ES-I3 (cell line): ENCODE data around the gene ADAMTSL2.

Source experiments
- H3K36me3 ChIP-seq: 2 replicates; pipeline ENCODE4 v1.6.1; 2013; ENCODE audit warnings: mild to moderate bottlenecking, low read length, control low read depth, moderate library complexity; ENCODE audit not compliant: insufficient read depth
- H3K4me1 ChIP-seq: 2 replicates; pipeline ENCODE4 v1.6.1; 2013; ENCODE audit warnings: mild to moderate bottlenecking, control low read depth, low read length; ENCODE audit not compliant: insufficient read depth
- H3K9ac ChIP-seq: 2 replicates; pipeline ENCODE4 v1.6.1; 2013; ENCODE audit warnings: low read depth, mild to moderate bottlenecking, low read length, moderate library complexity
- H3K9me3 ChIP-seq: 2 replicates; pipeline ENCODE4 v1.6.1; 2013; ENCODE audit warnings: mild to moderate bottlenecking, low read length, moderate library complexity; ENCODE audit not compliant: control insufficient read depth, insufficient read depth

Gene ADAMTSL2

GRCh38 chr9:133542002-133542401, 7.5 kb downstream of the ADAMTSL2 start:
- Histone ChIP-seq H3K36me3 (no peaks in the 10 kb centered on the region), H3K9ac (no peak overlapping the region), H3K4me1 (peaks cover 14% of the 10 kb centered on the region; the same call in 1 of the 2 replicates), H3K9me3 (no peaks in the 10 kb centered on the region)

GRCh38 chr9:133543772-133544467, 9.4 kb downstream of the ADAMTSL2 start:
- Histone ChIP-seq H3K36me3 (no peaks in the 10 kb centered on the region), H3K9me3 (no peaks in the 10 kb centered on the region), H3K4me1 (peaks cover 13% of the 10 kb centered on the region; the same call in 1 of the 2 replicates), H3K9ac (no peak overlapping the region)

DNA sequence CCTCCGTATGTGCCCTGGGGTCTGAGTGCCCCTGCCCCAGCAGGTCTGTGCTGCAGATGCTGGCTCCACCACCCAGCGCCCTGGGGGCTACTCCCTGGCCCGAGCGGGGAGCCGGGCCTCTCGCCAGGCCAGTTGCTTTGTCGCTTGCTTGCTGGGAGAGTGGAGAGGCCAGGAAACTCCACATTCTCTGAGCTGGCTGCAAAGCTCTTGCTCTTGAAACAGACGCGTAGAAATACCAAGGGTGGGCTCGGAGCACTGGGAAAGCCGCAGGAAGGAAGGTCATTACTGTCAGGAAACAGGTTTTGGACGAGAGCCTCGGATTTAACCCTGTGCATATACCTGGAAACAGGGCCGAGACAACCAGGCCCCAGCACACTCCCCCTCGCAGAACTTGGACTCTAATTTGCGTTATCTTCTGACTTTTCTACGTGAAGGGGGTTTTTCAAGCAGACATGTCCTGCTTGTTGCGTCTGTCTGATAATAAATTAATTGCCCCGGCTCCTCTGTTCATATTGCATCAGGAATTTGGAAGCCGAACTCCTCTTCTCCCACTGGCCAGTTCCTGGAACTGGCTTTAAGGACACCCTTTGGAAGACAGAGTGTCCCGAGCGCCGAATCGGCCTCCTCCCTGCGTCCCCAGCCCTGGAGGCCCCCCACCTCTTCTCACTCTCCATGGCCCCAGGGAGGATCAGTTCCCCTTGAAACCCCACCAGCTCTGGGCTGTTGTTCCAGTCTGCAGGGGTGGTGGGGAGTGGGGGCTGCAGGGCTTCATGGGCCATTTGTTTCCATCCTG, 11.2 kb downstream of the ADAMTSL2 start:
- H3K9ac ChIP-seq, result no peak overlapping the region
- H3K4me1 ChIP-seq, result no peaks in the 10 kb centered on the region; the same call in 1 of the 2 replicates
- H3K9me3 ChIP-seq, result no peaks in the 10 kb centered on the region
- H3K36me3 ChIP-seq, result no peaks in the 10 kb centered on the region

DNA sequence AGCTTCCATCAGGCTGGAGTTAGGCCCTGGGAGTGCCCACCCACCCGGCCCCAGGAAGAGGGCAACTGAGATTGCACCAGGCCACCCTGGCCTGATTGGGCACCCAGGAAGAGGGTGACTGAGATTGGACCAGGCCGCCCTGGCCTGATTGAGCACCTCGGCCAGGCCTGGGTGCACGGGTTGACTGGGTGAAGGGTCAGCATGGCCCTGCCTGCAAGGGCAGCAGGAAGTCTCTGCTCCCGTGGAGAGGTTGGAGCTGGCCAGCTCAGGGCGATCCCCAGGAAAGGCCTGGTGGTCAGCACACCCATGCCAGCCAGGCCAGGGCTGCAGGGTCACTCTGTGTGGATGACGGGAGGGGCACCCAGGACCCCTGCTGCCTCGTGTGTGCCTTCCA, 11.8 kb downstream of the ADAMTSL2 start:
- Histone ChIP-seq H3K36me3 (no peaks in the 10 kb centered on the region), H3K9me3 (no peaks in the 10 kb centered on the region), H3K4me1 (no peaks in the 10 kb centered on the region; the same call in 1 of the 2 replicates), H3K9ac (no peak overlapping the region)

DNA sequence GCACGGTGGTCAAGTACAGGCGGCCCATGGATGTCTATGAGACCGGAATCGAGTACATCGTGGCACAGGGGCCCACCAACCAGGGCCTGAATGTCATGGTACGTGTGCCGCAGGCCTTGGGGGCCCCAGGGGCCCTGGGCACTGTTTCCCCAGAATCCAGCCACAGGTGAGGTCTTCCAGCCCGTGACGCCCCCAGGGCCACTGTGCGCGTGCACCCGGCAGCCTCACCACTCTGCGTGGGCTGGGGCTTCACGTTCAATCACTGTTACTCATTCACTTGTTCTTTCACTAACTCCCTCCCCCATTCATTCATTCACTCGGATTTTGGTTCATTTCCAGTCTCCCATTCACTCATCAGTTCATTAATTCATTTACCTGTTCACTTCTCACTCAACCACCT, 12.6 kb downstream of the ADAMTSL2 start:
- Histone ChIP-seq H3K9ac (no peak overlapping the region), H3K9me3 (no peaks in the 10 kb centered on the region), H3K4me1 (no peaks in the 10 kb centered on the region; the same call in 1 of the 2 replicates), H3K36me3 (no peaks in the 10 kb centered on the region)

- peaks cover 8% of the 10 kb centered on the region; the same call in 1 of the 2 replicates for H3K4me1 ChIP-seq
- no peak overlapping the region for H3K9ac ChIP-seq
- H3K9me3 ChIP-seq, result no peaks in the 10 kb centered on the region
- no peaks in the 10 kb centered on the region for H3K36me3 ChIP-seq
Measured at GRCh38 chr9:133551446-133551845, 16.9 kb downstream of the ADAMTSL2 start.

DNA sequence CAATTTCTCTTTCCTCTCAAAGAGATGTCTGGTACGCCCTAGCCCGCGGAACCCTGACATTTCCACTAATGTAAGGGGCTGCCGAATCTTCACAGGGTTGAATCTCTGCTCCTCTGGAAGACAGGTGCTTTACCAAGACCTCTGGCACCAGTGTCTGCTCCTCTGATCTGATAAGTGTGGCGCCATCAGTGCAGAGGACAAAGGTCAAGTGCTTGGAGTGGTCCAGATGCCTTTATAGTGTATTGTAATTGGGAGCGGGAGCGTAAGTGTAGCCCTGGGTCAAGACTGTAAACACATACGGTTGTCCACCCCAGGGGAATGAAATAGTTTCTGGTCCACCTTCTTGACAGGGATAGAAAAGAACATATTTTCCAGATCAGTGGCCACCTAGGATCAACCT, 17.7 kb downstream of the ADAMTSL2 start:
- no peak overlapping the region for H3K9ac ChIP-seq
- peaks cover 8% of the 10 kb centered on the region; the same call in 1 of the 2 replicates for H3K4me1 ChIP-seq
- H3K9me3 ChIP-seq, result no peaks in the 10 kb centered on the region
- no peaks in the 10 kb centered on the region for H3K36me3 ChIP-seq

- no peaks in the 10 kb centered on the region for H3K9me3 ChIP-seq
- H3K36me3 ChIP-seq, result no peaks in the 10 kb centered on the region
- no peak overlapping the region for H3K9ac ChIP-seq
- peaks cover 14% of the 10 kb centered on the region; the same call in 1 of the 2 replicates for H3K4me1 ChIP-seq
Measured at GRCh38 chr9:133553123-133553522, 18.6 kb downstream of the ADAMTSL2 start.

DNA sequence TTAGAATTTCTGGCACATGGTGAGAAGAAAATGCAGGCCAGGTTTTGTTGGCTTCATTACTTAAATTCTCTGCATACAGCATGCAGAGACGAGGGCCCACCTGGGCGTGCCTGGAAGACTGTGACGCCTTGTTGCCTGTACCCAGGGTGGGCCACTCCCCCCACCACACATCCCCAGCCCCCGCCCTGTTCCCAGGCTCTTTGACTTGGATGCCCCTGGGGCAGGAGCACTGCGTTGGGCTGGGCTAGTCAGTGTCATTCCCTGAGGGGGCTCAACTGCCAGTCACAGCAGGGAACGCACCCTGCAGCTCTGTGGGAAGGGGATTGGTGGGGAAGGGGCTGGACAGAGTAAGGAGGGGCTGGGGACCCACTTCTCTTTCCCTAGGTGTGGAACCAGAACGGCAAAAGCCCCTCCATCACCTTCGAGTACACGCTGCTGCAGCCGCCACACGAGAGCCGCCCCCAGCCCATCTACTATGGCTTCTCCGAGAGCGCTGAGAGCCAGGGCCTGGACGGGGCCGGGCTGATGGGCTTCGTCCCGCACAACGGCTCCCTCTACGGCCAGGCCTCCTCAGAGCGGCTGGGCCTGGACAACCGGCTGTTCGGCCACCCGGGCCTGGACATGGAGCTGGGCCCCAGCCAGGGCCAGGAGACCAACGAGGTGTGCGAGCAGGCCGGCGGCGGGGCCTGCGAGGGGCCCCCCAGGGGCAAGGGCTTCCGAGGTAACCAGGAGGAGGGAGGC, 19.6 kb downstream of the ADAMTSL2 start:
- no peak overlapping the region for H3K9ac ChIP-seq
- H3K36me3 ChIP-seq, result no peaks in the 10 kb centered on the region
- H3K4me1 ChIP-seq, result peaks cover 17% of the 10 kb centered on the region; the same call in 1 of the 2 replicates
- H3K9me3 ChIP-seq, result no peaks in the 10 kb centered on the region

- Histone ChIP-seq H3K9ac (no peak overlapping the region), H3K9me3 (no peaks in the 10 kb centered on the region), H3K36me3 (no peaks in the 10 kb centered on the region)
Measured at GRCh38 chr9:133554729-133555128, 20.2 kb downstream of the ADAMTSL2 start.

DNA sequence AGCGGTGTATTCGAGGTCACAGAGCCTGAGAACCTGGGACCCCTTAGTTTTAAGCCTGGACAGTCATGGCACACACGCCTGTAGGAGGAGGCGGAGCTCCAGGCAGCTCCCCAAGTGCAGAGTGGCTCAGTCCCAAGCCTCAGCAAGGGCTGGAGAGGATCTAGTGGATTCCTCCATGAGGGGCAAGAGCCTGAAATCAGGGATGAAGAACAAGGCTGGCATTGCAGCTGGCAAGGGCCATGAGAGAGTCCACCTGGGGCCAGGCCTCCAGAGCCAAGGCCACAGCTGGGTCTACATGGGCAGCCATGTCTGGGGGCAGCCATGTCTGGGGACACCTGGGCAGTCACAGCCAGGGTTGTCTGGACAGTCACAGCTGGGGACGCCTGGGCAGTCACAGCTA, 21.9 kb downstream of the ADAMTSL2 start:
- no peaks in the 10 kb centered on the region for H3K9me3 ChIP-seq
- no peaks in the 10 kb centered on the region; the same call in 1 of the 2 replicates for H3K36me3 ChIP-seq
- no peak overlapping the region for H3K9ac ChIP-seq
- H3K4me1 ChIP-seq, result peaks cover 17% of the 10 kb centered on the region; the same call in 1 of the 2 replicates

More at GRCh38 chr9:133554729-133555128, 20.2 kb downstream of the ADAMTSL2 start:
- peaks cover 17% of the 10 kb centered on the region; the same call in 1 of the 2 replicates for H3K4me1 ChIP-seq

DNA sequence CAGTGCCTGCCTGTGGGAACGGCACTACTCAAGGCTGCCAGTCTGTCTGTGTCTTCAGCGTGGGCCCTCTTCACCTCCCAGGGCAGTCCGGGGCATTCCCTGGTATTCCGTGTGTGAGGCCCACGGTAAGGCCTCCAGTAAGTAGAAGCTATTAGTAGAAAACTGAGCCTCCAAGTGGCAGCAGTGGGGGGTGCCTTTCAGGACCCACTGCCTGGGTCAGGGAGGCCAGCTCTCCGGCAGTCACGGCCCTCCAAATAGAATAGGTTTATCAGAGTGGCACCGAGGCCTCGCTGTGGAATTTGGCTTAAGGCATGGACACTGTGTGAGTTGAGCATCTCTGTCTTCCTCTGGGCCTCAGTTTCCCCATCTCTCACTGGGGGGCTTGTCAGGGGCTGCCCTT, 23.1 kb downstream of the ADAMTSL2 start:
- Histone ChIP-seq H3K4me1 (peaks cover 17% of the 10 kb centered on the region; the same call in 1 of the 2 replicates), H3K9ac (no peak overlapping the region), H3K36me3 (no peaks in the 10 kb centered on the region; the same call in 1 of the 2 replicates), H3K9me3 (no peaks in the 10 kb centered on the region)

DNA sequence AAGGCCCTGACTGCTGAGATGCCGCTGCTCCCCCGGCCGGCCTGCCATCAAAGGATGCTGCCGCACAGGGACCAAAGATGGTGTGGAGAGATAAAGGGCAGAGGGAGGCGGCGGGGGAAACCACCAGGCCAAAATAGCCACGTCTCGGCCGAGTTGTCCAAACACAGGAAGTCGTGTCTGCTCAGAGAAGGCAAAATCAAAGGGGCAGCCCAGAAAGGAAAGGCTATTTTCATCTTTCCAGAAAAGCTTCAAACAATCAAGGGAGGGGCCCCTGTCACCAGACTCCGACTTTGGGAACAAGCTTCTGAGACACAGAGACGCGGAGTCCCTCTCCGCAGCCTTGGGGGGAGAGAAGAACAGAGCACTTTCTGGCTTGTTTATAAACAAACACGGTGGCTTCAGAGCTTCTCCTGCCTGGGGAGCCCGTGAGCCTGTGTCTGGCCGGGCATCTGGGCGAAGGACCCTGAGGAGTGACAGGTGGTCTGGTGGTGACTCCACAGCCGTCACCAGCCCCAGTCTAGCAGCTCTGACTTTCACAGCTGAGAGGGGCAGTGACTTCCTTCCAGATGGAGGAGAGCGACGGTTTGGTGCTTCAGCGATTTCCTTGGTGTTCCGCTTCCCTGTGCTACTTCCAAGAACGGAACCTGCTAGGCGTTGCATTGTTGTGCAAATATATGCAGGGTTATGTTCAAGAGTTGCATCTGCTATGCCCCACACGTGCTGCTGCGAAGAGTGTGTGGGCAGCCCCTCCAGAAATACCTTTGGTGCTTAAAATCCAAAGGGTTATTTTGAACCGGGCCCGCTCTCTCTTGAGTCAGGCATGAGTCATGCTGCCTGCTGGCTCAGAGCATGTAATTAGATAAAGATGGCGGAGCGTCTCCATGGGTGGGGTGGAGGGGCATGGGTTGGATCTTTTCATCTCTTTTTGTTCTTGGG, 24.0 kb downstream of the ADAMTSL2 start:
- Histone ChIP-seq H3K9me3 (no peaks in the 10 kb centered on the region), H3K36me3 (no peaks in the 10 kb centered on the region; the same call in 1 of the 2 replicates), H3K9ac (no peak overlapping the region), H3K4me1 (peaks cover 19% of the 10 kb centered on the region; the same call in 1 of the 2 replicates)
